ENCODE data around the gene COX19. TPM values are rescaled to one million over a fixed set of nuclear protein-coding genes. Genes with fewer than 3 reads are reported as not detected.

The COX19 gene
- total and polyA plus RNA-seq, 2 of the 13 experiments (the other 11 are each of a cell fraction or from before 2014, with no cell fraction given) = 11.5 to 21.7 TPM

DNA sequence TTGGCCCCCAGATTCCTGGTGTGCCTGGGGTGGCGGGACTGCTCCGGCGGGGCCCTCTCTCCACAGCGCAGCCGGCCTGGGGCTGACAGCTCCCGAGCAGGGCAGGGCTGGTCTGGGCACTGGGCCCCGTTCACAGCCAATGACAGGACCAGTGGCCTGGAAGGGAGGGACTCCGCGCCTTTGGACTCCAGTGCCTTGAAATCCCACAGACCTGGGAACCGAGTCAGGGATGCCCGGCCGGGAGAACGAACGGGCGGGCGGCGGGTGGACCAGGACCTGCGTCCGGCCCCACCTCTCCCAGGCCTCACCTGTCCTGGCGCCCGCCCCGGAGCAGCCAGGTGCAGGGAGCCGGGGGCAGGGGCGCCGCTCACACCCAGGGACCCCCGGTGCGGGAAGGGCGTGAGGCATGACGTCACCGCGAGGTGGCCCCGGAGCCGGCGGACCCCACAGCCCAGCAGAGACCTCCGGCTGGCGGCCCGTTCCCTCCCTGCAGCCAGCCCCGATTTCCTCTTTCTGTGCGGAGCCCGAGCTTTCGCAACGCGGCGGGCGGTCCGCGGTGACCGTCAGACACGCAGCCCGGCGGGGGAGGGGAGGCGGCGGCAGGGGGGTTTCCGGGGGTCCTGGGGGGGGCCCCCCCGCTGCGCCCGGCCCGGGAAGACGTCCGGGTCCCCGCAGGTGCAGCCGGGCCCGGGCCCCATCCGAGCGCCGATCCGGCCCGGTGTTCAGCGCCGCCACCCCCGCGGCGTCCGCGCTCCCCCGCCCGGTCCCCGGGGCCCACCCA lies 21.6 kb downstream of the COX19 start (continued):
- TF ChIP-seq, protein P1, sequence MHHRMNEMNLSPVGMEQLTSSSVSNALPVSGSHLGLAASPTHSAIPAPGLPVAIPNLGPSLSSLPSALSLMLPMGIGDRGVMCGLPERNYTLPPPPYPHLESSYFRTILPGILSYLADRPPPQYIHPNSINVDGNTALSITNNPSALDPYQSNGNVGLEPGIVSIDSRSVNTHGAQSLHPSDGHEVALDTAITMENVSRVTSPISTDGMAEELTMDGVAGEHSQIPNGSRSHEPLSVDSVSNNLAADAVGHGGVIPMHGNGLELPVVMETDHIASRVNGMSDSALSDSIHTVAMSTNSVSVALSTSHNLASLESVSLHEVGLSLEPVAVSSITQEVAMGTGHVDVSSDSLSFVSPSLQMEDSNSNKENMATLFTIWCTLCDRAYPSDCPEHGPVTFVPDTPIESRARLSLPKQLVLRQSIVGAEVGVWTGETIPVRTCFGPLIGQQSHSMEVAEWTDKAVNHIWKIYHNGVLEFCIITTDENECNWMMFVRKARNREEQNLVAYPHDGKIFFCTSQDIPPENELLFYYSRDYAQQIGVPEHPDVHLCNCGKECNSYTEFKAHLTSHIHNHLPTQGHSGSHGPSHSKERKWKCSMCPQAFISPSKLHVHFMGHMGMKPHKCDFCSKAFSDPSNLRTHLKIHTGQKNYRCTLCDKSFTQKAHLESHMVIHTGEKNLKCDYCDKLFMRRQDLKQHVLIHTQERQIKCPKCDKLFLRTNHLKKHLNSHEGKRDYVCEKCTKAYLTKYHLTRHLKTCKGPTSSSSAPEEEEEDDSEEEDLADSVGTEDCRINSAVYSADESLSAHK (CRISPR knock-in tag; IDR thresholded peaks at IDR 0.05; ENCODE audit: borderline replicate concordance) = no peak
- TF ChIP-seq, protein P2, sequence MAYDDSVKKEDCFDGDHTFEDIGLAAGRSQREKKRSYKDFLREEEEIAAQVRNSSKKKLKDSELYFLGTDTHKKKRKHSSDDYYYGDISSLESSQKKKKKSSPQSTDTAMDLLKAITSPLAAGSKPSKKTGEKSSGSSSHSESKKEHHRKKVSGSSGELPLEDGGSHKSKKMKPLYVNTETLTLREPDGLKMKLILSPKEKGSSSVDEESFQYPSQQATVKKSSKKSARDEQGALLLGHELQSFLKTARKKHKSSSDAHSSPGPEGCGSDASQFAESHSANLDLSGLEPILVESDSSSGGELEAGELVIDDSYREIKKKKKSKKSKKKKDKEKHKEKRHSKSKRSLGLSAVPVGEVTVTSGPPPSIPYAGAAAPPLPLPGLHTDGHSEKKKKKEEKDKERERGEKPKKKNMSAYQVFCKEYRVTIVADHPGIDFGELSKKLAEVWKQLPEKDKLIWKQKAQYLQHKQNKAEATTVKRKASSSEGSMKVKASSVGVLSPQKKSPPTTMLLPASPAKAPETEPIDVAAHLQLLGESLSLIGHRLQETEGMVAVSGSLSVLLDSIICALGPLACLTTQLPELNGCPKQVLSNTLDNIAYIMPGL (CRISPR knock-in tag; IDR thresholded peaks at IDR 0.05; ENCODE audit: borderline replicate concordance in 1 of 2, low read depth in 1 of 2) = no peak; a peak in 1 of 4 replicates
- TF ChIP-seq, protein P3, sequence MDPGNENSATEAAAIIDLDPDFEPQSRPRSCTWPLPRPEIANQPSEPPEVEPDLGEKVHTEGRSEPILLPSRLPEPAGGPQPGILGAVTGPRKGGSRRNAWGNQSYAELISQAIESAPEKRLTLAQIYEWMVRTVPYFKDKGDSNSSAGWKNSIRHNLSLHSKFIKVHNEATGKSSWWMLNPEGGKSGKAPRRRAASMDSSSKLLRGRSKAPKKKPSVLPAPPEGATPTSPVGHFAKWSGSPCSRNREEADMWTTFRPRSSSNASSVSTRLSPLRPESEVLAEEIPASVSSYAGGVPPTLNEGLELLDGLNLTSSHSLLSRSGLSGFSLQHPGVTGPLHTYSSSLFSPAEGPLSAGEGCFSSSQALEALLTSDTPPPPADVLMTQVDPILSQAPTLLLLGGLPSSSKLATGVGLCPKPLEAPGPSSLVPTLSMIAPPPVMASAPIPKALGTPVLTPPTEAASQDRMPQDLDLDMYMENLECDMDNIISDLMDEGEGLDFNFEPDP (CRISPR knock-in tag; conservative IDR thresholded peaks at IDR 0.05) = no peak
- no peak for TF ChIP-seq ZSCAN29 (CRISPR knock-in tag; conservative IDR thresholded peaks at IDR 0.05)
- TF ChIP-seq, protein P4, sequence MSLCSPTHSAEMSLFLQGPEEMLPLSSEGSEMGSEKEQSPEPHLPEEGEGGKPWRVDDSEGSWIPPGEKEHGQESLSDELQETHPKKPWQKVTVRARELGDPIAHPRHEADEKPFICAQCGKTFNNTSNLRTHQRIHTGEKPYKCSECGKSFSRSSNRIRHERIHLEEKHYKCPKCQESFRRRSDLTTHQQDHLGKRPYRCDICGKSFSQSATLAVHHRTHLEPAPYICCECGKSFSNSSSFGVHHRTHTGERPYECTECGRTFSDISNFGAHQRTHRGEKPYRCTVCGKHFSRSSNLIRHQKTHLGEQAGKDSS (CRISPR knock-in tag; IDR thresholded peaks at IDR 0.05; ENCODE audit: borderline replicate concordance, low read depth) = no peak
- no peak for TF ChIP-seq CBFB (CRISPR knock-in tag; IDR thresholded peaks at IDR 0.05)
- TF ChIP-seq, protein P5, sequence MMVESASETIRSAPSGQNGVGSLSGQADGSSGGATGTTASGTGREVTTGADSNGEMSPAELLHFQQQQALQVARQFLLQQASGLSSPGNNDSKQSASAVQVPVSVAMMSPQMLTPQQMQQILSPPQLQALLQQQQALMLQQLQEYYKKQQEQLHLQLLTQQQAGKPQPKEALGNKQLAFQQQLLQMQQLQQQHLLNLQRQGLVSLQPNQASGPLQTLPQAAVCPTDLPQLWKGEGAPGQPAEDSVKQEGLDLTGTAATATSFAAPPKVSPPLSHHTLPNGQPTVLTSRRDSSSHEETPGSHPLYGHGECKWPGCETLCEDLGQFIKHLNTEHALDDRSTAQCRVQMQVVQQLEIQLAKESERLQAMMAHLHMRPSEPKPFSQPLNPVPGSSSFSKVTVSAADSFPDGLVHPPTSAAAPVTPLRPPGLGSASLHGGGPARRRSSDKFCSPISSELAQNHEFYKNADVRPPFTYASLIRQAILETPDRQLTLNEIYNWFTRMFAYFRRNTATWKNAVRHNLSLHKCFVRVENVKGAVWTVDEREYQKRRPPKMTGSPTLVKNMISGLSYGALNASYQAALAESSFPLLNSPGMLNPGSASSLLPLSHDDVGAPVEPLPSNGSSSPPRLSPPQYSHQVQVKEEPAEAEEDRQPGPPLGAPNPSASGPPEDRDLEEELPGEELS (CRISPR knock-in tag; IDR thresholded peaks at IDR 0.05) = no peak
- no peak for TF ChIP-seq FOXP1 (IDR thresholded peaks at IDR 0.05)
- TF ChIP-seq FOXP1 (CRISPR knock-in tag; IDR thresholded peaks at IDR 0.05) = no peak
- TF ChIP-seq, protein P6, sequence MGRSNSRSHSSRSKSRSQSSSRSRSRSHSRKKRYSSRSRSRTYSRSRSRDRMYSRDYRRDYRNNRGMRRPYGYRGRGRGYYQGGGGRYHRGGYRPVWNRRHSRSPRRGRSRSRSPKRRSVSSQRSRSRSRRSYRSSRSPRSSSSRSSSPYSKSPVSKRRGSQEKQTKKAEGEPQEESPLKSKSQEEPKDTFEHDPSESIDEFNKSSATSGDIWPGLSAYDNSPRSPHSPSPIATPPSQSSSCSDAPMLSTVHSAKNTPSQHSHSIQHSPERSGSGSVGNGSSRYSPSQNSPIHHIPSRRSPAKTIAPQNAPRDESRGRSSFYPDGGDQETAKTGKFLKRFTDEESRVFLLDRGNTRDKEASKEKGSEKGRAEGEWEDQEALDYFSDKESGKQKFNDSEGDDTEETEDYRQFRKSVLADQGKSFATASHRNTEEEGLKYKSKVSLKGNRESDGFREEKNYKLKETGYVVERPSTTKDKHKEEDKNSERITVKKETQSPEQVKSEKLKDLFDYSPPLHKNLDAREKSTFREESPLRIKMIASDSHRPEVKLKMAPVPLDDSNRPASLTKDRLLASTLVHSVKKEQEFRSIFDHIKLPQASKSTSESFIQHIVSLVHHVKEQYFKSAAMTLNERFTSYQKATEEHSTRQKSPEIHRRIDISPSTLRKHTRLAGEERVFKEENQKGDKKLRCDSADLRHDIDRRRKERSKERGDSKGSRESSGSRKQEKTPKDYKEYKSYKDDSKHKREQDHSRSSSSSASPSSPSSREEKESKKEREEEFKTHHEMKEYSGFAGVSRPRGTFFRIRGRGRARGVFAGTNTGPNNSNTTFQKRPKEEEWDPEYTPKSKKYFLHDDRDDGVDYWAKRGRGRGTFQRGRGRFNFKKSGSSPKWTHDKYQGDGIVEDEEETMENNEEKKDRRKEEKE (IDR thresholded peaks at IDR 0.05) = no peak
- TF ChIP-seq, protein P7, sequence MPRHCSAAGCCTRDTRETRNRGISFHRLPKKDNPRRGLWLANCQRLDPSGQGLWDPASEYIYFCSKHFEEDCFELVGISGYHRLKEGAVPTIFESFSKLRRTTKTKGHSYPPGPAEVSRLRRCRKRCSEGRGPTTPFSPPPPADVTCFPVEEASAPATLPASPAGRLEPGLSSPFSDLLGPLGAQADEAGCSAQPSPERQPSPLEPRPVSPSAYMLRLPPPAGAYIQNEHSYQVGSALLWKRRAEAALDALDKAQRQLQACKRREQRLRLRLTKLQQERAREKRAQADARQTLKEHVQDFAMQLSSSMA (CRISPR knock-in tag; IDR thresholded peaks at IDR 0.05) = no peak
- TF ChIP-seq PCBP1 (IDR thresholded peaks at IDR 0.05; ENCODE audit: borderline replicate concordance, low read depth, low read length) = no peak
- TF ChIP-seq SUZ12 (IDR thresholded peaks at IDR 0.05; ENCODE audit: low read depth, low read length) = no peak
- TF ChIP-seq ZNF556 (CRISPR knock-in tag; IDR thresholded peaks at IDR 0.05; ENCODE audit: borderline replicate concordance) = no peak
- no peak for TF ChIP-seq ZNF33A (CRISPR knock-in tag; IDR thresholded peaks at IDR 0.05; ENCODE audit: borderline replicate concordance)
